EH (cell line): ENCODE data around the gene KCNQ4.

ENCODE experiments used
- DNase-seq: peaks from one replicate; pipeline ENCODE4 v3.0.0-alpha.2; 2015; ENCODE audit warnings: low read depth

KCNQ4 gene

GRCh38 chr1:40840526-40841323 lies 57.1 kb downstream of the KCNQ4 start:
- DNase-seq = peak; percentile 23

- DNase-seq = no peak
Measured at GRCh38 chr1:40841602-40842001, 58.0 kb downstream of the KCNQ4 start.

DNA sequence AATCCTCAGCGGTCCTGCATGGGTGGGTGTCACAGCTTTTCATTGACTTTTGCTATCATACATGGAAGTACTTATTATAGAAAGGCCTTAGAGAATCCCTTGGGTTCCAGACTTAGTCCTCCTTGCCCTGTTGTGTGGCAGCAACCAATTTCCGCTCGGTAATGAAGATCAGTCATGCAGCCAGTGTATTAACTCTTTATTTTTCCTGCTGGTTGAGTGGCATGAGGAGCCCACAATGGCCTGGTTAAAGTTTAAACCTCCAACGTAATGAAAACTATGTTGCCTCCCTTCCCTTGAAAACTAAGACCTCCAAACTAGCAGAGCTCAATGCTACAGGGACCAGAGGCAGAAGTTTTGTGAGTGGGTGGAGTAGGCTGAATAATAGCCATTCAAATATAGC lies 58.6 kb downstream of the KCNQ4 start:
- DNase-seq = no peak

DNA sequence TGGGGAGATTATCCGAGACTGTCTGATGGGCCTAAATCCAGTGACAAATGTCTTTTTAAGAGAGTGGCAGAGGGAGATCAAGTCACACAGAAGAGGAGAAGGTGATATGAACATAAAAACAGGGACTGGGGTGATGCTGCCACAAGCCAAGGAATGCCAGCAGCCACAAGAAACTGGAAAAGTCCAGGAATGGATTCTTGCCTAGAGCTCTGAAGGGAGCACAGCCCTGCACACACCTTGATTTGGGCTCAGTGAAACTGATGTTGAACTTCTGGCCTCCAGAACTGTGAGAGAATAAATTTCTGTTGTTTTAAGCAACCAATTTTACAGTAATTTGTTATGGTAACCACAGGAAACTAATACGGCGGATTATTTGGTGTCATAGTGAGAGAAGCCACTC lies 59.1 kb downstream of the KCNQ4 start:
- no peak for DNase-seq

- DNase-seq = no peak
Measured at GRCh38 chr1:40844079-40844478, 60.5 kb downstream of the KCNQ4 start.

DNA sequence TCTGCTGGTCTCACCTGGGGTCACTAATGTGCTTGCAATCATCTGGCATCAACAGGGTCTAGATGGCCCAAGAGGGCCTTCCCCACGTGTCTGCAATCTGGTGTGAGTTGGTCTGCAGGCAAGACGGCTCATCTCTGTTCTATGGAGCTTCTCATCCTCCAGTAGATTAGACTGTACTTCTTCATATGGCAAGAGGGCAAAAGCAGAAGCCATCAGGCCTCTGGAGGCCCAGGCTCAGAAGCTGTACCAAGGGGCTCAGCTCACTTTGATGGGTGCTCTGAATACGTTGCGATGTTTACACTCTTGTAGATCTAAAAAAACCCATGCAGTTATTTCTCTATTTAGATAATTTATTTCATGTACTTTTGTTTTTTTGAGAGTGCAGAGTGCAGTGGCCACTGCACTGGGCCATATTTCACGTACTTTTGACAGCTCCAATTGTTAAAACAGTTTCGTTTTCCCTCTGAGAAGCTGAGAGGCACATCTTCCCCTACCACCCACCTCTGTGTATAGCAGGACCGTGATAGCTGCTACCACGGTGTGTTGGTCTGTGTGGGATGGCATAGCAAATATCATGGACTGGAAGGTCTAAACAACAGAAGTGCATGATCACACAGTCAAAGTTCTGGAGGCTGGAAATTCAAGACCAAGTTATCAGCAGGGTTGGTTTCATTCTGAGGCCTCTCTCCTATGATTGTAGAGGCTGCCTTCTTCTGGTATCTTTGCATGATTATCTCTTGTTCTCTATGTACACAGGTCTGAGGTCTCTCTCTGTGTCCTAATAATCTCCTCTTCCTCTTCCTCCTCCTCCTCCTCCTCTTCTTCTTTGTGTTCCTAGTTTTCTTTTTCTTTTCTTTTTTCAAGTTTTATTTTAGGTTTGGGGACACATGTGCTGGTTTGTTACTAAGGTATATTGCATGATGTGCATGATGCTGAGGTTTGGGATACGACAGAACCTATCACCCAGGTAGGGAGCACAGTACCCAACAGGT lies 61.6 kb downstream of the KCNQ4 start:
- no peak for DNase-seq

DNA sequence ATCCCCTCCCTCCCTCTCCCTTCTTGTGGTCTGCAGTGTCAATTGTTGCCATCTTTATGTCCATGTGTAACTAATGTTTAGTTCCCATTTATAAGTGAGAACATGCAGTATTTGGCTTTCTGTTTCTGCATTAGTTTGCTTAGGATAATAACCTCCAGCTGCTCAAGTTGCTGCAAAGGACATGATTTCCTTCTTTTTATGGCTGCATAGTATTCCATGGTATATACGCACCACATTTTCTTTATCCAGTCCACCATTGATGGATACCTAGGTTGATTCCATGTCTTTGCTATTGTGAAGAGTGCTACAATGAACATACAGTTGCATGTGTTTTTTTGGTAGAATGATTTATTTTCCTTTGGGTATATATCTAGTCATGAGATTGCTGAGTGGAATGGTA lies 62.3 kb downstream of the KCNQ4 start:
- no peak for DNase-seq

DNA sequence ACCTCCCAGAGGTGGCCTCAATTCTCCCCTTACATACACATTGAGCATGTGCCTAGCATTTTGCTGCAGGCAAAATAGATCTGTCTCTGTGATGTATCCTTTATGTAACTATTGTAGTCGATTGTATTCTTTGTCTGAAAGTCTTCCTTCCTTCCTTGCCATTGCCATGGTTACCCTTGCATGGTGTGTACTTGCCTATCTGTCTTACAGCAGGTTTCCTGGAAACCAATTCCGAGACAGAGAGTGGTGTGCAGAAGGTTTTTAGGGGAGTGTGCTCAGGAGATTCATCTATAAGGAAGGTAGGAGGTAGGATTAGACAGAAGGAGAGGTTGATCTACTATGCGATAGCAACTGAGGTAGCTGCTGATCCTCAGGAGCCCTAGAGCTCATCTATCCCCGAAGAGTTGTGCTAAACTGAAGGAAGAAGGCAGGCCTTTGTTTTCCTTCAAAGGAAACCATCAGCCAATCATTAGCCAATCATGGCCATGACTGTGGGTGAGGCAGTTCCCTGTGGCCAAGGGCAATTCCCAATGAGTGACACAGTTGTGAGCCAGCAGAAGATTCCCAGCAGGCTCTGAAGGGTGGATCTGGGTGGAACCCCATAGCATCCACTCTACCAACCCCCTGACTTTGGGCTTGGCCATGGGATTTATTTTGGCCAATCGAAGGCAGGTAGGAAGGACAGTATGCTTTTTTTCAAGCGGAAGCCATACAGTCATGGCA lies 63.6 kb downstream of the KCNQ4 start:
- DNase-seq = peak; percentile 55

GRCh38 chr1:40848530-40849189 lies 65.1 kb downstream of the KCNQ4 start:
- DNase-seq = peak; percentile 76

DNA sequence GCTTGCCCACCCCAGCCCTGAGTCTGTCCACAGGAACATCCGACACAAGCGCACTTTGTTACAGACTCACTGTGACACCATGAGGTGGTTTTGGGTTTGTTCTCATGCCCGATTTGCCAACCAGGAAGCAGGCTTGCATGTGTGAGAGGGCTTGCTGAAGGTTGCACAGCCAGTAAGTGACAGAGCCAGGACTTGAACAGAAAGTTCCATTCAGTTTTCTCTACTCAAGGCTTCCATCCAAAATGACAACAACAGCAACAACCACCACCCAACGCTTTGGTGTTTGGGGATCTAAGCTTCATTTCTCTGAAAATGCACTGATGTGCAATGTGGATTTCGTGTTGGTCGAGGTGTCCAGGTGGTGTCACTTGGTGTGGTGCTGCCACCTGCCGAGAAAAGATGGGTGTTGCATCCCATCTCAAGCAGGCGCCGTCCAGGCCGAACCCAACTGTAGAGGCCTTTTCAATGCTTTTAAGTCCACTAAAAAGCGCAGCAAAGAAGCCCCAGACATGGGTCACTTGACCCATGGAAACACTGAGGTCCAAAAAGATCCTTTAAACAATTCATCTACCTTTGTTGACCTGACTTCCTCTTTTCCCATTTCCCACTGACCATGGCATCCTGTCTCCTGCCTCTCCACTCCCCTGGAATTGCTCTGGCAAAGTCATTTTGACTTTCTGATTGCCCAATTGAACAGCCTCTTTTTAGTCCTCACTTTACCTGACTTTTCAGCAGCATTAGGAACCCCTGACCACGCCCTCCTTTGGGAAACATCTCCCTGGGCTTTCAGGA lies 66.4 kb downstream of the KCNQ4 start:
- DNase-seq = peak; percentile 64

DNA sequence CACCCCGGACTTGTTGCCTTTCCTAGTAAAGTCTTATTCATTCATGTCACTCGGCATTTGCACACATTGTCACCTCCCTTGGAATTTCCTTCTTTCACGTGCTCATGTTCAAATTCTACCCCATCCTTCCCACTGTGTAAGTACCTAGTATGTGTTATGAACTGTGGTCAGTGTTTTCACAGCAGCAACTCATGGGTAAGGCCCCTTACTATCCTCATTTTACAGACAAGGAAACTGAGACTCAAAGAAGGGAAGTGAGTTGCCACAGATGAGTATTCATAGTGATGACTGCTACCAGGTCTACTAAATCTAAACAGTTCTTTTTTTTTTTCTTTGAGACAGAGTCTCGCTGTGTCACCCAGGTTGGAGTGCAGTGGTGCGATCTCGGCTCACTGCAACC lies 68.1 kb downstream of the KCNQ4 start:
- no peak for DNase-seq

GRCh38 chr1:40853113-40853884 lies 69.7 kb downstream of the KCNQ4 start:
- no peak for DNase-seq

- DNase-seq = no peak
Measured at GRCh38 chr1:40853885-40854170, 70.2 kb downstream of the KCNQ4 start.

- DNase-seq = no peak
Measured at GRCh38 chr1:40855513-40855912, 71.9 kb downstream of the KCNQ4 start.

- DNase-seq = no peak
Measured at GRCh38 chr1:40856116-40856515, 72.5 kb downstream of the KCNQ4 start.

DNA sequence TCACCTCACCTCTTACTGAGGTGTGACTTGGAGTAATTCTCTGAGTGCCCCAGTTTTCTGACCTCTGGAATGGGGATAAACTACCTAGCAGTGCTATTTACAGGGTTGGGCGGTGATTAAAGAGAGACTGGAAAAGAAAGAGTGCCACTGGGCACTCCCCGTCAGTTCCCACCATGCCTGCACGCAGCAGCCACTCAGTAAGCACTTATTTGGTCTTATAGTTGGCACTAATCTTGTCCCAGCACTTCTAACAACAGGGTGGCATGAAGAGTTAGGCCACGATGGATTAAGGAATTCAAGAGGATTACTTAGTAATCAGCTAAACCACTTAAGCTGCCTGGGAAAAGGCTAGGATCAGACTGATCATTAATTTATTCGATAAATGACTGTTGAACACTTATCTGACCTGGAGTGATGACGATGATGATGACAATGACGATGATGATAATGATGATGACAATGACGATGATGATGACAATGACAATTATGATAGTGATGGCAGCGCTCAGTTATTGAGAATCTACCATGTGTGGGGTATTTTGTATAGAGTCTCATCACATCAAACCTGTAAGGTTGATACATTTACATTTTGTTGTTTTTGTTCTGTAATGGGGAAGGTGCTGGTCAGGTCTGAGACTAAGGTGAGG lies 73.2 kb downstream of the KCNQ4 start:
- DNase-seq = no peak

DNA sequence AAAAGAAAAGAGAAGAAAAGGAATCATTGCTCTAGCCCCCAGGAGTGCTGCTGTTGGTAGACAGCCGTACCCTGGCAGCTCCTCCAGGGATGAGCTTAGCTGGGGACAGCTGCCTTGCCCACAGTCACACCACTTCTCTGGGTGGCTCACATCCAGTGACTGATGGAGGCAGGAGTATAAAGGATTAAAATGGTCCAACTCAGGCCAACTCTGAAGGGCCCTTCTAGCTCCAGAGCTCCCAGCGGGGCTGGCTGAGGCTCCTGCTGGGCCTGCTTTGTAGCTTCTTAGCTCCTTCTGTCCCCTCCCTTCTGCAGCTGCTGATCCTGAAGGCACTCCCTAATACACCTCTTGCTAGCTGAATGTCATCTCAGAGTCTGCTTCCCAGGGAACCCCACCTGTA lies 74.2 kb downstream of the KCNQ4 start:
- DNase-seq = no peak

DNA sequence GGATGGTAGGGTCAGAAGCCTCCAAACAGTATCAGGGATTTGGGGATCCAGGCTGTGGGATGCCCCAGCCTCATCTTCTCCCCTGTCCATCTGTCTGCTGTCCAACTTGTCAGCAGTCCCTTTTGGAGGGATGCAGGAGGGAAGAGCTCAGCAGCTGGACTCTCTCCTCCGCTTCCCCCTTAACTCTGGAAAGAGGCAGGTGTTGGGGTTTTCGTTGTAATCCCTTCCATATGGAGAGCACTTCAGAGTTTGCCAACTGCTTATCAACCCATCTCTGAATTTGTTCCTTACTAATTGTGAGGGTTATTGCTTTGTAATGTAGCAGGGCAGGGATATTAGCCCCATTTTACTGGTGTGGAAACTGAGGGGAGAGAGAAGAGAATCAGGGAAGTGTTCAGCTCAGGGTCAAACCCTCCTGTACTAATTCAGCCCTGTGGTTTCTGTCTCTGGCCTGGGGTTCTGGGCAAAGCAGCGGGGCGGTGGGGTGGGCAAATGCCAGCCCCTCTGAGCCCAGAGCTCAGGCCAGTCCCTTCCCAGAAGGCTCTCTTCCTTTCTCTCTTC lies 75.3 kb downstream of the KCNQ4 start:
- no peak for DNase-seq

DNA sequence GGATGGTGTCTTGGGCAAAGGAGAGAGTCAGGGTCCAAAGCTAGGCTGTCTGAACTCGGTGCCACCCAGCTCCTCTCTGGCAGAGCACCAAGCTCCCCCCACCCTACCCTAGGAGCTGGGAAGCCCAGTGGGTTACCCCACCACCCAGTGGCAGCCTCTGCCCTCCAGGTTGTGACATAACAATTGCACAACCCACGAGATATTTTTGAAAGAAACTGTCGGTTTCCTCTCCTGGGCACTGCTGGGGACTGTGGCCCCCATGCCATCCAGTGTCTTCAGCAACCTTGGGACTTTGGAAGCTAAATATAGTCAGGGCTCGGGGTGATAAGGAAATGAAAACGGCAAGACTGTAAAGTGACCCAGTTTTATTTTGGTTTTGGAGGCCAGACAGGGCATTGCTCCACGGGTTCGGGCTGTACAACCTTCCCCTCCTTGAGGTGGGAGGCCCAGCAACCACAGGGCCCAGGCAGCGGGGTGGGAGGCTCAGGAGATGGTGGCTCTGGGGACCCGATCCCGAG lies 77.2 kb downstream of the KCNQ4 start:
- no peak for DNase-seq
